Activated CD8-positive, alpha-beta memory T cell treated with anti-CD3 and anti-CD28 coated beads for 36 hours (primary cell): ENCODE measurements around the gene SYT8. TPM values are rescaled to one million over a fixed set of nuclear protein-coding genes. Genes with fewer than 3 reads are reported as not detected.
"Not testable (repeated sequence)": the region's sequence is repeated elsewhere in the genome, so short reads cannot be mapped to it uniquely, and the experiment has no call there.

Experiments used
- CTCF ChIA-PET: fragments of 350-600 bp; sonication (Branson Sonifier 250); formaldehyde crosslinking; loops from one replicate; lab custom pipeline; 2021; ENCODE audit warnings: antibody characterized with exemption; lab: Charles Lee
- POLR2A ChIA-PET: fragments of 350-600 bp; sonication (Branson Sonifier 250); formaldehyde crosslinking; loops from one replicate; lab custom pipeline; 2021; ENCODE audit warnings: antibody characterized with exemption; lab: Charles Lee
- total RNA-seq, 2 experiments: library from RNA; stranded (reverse); gene quantifications; one replicate each; pipeline ENCODE4 v1.2.3, GENCODE V29; 2021

Gene SYT8
- not detected for total RNA-seq

GRCh38 chr11:1834779-1835670 is at the start of gene SYT8:
SYT8 (plus strand) TSS chr11:1834990; CDS start chr11:1835106, 116 bp downstream.
- ChIA-PET CTCF (interaction anchor here (1.0 to 7.8 kb wide), 11 partner anchors 19 to 317 kb away, joined by 3 to 297 read pairs (median 5); no protein-coding TSS in a partner anchor), POLR2A (no interaction called here)

DNA sequence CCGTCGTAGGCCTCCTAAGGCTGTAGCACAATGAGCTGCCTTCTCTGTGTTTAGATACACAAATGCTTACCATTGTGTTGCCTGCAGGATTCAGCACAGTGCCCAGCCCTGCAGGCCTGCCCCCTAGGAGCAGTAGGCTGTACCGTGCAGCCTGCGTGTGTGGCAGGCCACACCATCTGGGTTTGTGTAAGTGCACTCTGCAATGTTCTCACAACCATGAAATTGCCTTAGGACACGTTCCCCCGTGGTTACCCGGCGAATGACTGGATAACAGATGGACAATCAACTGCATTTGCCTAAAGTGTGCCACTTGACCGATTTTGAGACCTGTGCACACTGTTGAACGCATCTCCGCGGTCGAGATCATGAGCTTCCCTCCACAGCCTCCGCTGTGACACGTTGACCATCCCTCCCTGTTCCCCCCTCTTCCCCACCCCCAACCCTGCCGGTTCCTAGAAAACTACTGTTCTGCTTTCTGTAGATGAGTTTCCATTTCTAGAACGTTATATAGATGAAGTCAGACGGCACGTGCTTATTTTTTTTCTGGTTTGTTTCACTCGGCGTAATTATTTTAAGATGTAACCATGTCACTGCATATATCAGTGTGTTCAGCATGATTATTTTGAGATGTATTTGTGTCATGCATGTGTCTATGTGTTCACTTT is 48.9 kb upstream of the SYT8 start:
- ChIA-PET CTCF (interaction anchor here (0.7 kb wide), 1 partner anchor 241 kb away, joined by 3 read pairs; no protein-coding TSS in a partner anchor), POLR2A (no interaction called here)

DNA sequence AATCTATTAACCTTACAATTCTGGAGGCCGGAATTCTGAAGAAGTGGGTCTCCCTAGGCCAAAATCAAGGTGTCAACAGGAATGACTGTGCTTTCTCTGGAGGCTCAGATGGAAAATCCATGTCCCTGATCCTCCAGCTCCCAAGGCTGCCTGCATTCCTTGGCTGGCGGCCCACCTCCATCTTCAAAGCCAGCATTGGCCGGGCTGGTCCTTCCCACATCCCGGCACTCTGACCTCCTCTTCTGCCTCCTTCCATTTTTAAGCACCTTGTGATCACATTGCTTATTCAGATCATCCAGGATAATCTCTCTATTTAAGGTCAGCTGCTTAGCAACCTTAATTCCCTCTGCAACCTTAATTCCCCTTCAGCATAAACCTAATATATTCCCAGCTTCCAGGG is 48.3 kb upstream of the SYT8 start:
- CTCF ChIA-PET, result no interaction called here
- POLR2A ChIA-PET, result no interaction called here

- ChIA-PET POLR2A (no interaction called here), CTCF (no interaction called here)
Observed at GRCh38 chr11:1791912-1792311, 42.9 kb upstream of the SYT8 start.

- POLR2A ChIA-PET, result interaction anchor here (0.7 kb wide), 1 partner anchor 60 kb away, joined by 10 read pairs; no protein-coding TSS in a partner anchor
- CTCF ChIA-PET, result interaction anchor here (0.7 kb wide), 1 partner anchor 146 kb away, joined by 5 read pairs; no protein-coding TSS in a partner anchor
Observed at GRCh38 chr11:1792461-1792860, 42.3 kb upstream of the SYT8 start.

- CTCF ChIA-PET, result interaction anchor here (0.7 to 0.9 kb wide), 5 partner anchors 40 to 172 kb away, joined by 3 to 5 read pairs (median 4); no protein-coding TSS in a partner anchor
Observed at GRCh38 chr11:1793081-1793480, 41.7 kb upstream of the SYT8 start.

GRCh38 chr11:1796413-1797011 is 38.3 kb upstream of the SYT8 start:
- ChIA-PET CTCF (no interaction called here), POLR2A (no interaction called here)

More at GRCh38 chr11:1793081-1793480, 41.7 kb upstream of the SYT8 start:
- POLR2A ChIA-PET, result interaction anchor here (0.7 kb wide), 1 partner anchor 60 kb away, joined by 10 read pairs; no protein-coding TSS in a partner anchor

- POLR2A ChIA-PET, result no interaction called here
- CTCF ChIA-PET, result interaction anchor here (1.1 kb wide), 1 partner anchor 104 kb away, joined by 3 read pairs; no protein-coding TSS in a partner anchor
Observed at GRCh38 chr11:1797391-1798125, 37.2 kb upstream of the SYT8 start.

- POLR2A ChIA-PET, result no interaction called here
- CTCF ChIA-PET, result interaction anchor here (0.6 kb wide), 1 partner anchor 110 kb away, joined by 3 read pairs; no protein-coding TSS in a partner anchor
Observed at GRCh38 chr11:1803246-1803645, 31.5 kb upstream of the SYT8 start.

DNA sequence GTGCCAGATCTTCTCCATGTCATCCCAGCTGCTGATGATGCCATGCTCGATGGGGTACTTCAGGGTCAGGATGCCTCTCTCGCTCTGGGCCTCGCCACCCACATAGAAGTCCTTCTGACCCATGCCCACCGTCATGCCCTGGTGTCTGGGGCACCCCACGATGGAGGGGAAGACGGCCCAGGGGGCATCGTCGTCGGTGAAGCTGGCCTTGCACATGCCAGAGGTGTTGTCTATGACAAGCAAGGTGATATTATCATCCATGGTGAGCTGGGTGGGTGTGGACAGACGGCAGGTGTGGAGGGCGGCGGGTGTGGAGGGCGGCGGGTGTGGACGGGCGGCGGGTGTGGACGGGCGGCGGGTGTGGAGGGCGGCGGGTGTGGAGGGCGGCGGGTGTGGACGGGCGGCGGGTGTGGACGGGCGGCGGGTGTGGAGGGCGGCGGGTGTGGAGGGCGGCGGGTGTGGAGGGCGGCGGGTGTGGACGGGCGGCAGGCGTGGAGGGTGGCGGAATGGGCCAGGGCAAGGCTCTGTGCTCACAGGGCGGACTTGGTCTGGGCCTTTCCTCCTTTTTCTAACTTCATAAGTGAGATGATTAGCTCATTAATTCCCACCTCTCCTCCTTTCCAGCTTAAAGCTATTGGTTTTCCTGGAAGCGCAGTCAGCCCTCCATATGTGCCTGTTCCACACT is 30.8 kb upstream of the SYT8 start:
- CTCF ChIA-PET, result interaction anchor here (0.6 to 2.3 kb wide), 3 partner anchors 110 to 151 kb away, joined by 3 to 8 read pairs (median 4); no protein-coding TSS in a partner anchor
- POLR2A ChIA-PET, result not testable (repeated sequence)

DNA sequence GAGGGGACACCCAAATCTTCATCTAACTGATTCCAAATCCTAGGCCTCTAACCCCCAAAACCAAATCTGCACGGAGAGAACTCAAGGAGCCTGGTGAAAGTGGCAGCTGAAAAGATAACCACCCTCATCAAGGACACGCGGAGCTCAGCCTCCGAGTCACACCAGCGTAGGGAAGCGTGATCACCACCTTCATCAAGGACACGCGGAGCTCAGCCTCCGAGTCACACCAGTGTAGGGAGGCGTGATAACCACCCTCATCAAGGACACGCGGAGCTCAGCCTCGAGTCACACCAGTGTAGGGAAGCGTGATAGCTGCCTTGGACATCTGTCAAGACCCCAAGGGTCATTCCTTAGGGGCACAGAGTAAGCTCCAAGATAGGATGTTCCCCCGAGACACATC is 29.3 kb upstream of the SYT8 start:
- ChIA-PET POLR2A (no interaction called here), CTCF (interaction anchor here (0.7 to 2.3 kb wide), 5 partner anchors 28 to 347 kb away, joined by 3 to 8 read pairs (median 3); no protein-coding TSS in a partner anchor)

DNA sequence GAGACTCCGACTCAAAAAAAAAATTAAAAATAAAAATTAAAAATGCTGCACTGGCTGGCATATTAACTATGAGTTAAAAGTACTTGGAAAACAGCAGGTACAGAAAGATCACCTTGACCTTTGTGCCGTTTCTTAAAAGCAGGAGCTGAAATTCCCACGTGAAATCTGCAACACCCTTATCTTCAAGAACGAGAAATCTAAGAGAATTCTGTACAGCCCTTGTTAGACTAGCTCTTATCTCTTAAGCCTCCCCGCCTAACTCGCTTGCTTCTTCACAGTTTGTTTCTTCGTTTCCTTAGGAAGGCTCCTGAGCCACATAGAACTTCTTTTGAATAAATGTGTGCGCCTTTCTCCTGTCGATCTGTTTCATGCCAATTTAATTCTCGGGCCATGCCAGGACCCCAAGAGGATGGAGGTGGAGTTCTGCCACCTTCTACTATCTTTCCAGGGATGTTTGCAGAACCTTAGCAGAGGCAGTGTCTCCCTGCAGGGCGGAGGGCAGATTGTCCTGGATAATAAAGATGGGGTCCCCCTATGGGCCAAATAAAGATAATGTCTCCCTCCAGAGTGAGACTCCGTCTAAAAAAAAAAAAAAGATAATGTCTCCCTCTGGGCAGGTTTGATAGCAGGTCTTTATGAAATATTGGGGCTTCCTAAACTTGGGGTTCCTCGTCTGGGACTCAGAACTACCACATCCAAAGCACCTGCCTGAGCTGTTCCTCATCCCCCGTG is 27.4 kb upstream of the SYT8 start:
- CTCF ChIA-PET, result interaction anchor here (1.4 to 3.5 kb wide), 2 partner anchors 43 to 114 kb away, joined by 3 to 14 read pairs; no protein-coding TSS in a partner anchor
- POLR2A ChIA-PET, result no interaction called here

- ChIA-PET POLR2A (no interaction called here), CTCF (interaction anchor here (1.4 to 3.5 kb wide), 2 partner anchors 117 to 158 kb away, joined by 3 to 14 read pairs; no protein-coding TSS in a partner anchor)
Observed at GRCh38 chr11:1810761-1811160, 24.0 kb upstream of the SYT8 start.

GRCh38 chr11:1812274-1812673 is 22.5 kb upstream of the SYT8 start:
- CTCF ChIA-PET, result interaction anchor here (1.0 to 1.9 kb wide), 2 partner anchors 20 to 118 kb away, joined by 3 to 4 read pairs; no protein-coding TSS in a partner anchor
- POLR2A ChIA-PET, result no interaction called here

GRCh38 chr11:1812801-1813200 is 22.0 kb upstream of the SYT8 start:
- ChIA-PET CTCF (interaction anchor here (1.0 to 1.9 kb wide), 2 partner anchors 20 to 119 kb away, joined by 3 to 4 read pairs; no protein-coding TSS in a partner anchor), POLR2A (no interaction called here)

DNA sequence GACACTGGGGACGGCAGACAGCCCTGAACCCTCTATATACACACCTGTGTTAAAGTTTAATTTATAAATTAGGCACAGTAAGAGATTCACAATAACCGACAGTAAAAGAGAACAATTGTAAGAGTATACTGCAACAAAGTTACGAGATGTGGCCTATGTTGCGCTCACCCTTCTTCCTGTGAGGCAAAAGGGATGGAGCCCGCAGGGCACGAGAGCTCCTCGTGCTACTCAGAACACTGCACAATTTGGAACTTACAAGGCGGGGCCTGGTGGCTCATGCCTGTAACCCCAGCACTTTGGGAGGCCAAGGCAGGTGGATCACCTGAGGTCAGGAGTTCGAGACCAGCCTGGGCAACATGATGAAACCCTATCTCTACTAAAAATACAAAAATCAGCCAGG is 21.4 kb upstream of the SYT8 start:
- POLR2A ChIA-PET, result not testable (repeated sequence)
- CTCF ChIA-PET, result interaction anchor here (1.9 kb wide), 1 partner anchor 19 kb away, joined by 4 read pairs; no protein-coding TSS in a partner anchor

GRCh38 chr11:1814691-1815090 is 20.1 kb upstream of the SYT8 start:
- ChIA-PET CTCF (interaction anchor here (1.3 to 1.4 kb wide), 2 partner anchors 18 to 121 kb away, joined by 3 to 4 read pairs; no protein-coding TSS in a partner anchor), POLR2A (no interaction called here)
